GM21786 (cell line): ENCODE data around the gene MAGOH.
A peak's percentile ranks its signal among the peaks of the same experiment; 100 is the strongest.

ENCODE experiments used
- ATAC-seq: cut with Tn5 transposase; IDR thresholded peaks from one replicate; pipeline ENCODE4 v1.9.1; 2021; ENCODE audit not compliant: unreplicated experiment

The MAGOH gene

GRCh38 chr1:53271446-53272090, 33.2 kb upstream of the MAGOH start:
- no peak for ATAC-seq

GRCh38 chr1:53270873-53271272, 32.6 kb upstream of the MAGOH start:
- ATAC-seq = no peak

DNA sequence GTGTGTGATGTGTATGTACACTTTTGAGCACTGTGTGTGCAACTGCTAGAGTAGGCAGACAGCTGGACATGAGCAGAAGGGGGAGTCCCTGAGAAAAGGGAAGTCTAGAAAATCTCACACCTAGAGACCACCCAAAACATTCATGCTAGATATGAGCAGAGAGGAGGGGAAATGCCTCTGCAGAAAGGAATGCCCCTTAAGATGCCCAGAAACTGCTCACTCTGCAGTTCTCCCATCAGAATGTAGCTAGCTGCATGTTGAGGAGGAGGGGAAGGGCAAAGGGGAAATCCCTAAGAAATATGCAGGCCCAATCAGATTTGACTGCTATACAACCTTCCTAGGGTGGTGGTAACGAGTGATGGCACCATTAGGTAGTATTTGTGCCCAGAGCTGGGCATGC, 31.8 kb upstream of the MAGOH start:
- peak; percentile 52 for ATAC-seq

GRCh38 chr1:53267761-53268160, 29.4 kb upstream of the MAGOH start:
- no peak for ATAC-seq

DNA sequence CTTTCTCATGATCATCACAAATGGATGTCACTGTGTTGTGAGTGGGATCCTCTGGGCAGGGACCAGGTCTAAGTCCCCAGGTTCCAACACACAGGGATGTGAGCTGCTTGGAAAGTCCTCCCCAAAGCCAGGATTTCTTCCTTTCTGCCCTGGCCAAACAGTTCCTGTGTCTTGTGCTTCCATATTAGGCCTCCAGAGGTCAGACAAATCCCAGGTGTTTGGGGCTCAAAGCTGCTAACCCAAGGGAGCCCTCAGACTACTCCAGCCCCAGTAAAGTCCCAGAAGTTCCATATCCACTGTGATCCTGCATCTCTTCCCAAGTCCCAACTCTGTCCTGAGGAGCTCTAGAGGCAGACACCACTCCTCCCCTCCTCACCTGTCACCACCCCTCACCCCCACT, 27.7 kb upstream of the MAGOH start:
- ATAC-seq = no peak

GRCh38 chr1:53265581-53265980, 27.3 kb upstream of the MAGOH start:
- no peak for ATAC-seq

GRCh38 chr1:53264048-53264447, 25.7 kb upstream of the MAGOH start:
- no peak for ATAC-seq

- no peak for ATAC-seq
Observed at GRCh38 chr1:53262000-53262399, 23.7 kb upstream of the MAGOH start.

- no peak for ATAC-seq
Observed at GRCh38 chr1:53260631-53261247, 22.4 kb upstream of the MAGOH start.

- ATAC-seq = no peak
Observed at GRCh38 chr1:53259932-53260331, 21.6 kb upstream of the MAGOH start.

GRCh38 chr1:53258216-53258615, 19.9 kb upstream of the MAGOH start:
- no peak for ATAC-seq

DNA sequence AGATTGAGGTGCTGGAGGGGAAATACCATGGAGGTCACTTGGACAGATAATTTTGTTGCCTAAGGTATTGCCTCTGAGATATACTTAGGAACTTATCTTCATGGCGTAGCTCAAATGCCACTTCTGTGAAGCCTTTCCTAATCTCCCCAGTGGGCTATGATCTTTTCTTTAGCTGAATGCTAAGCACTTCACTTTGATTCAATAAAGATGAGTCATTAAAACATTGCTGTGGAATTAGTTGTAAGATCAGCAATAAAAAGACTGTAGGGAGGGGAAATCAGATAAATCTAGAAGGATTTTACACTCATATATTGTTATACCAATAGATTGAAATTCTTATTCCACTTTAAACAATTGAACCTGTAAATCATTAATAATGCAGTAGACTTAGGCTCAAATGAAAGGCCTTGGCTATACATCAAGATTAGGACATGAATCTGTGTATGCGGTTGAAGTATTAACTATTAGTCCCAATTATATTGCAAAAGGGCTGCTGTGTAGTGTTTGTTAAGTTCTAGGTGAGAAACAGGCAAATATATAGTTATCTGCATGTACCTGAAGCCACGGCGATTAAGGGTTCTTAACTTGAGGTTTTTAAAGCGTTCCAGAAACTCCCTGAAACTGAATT, 19.2 kb upstream of the MAGOH start:
- no peak for ATAC-seq

- ATAC-seq = no peak
Observed at GRCh38 chr1:53256511-53257453, 18.5 kb upstream of the MAGOH start.

DNA sequence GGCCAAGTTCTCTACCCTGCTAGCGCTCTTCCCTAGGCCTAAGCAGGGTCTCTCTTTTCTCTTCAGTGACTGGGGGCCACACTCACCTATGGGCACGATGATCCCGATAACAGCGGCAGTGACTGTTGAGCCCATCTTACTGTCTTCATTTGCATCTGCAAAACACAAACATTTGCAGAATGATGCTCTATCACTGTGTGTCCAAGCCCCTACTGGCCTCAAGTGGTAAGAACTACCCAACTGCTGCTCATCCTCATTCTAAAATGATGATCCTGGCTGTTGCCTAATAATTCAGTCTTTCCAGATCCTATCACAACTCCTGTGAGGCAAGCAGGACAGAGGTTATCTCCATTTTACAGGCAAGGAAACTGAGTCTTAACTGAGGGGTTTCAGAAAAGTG, 16.7 kb upstream of the MAGOH start:
- ATAC-seq = no peak

- no peak for ATAC-seq
Observed at GRCh38 chr1:53254011-53254640, 15.8 kb upstream of the MAGOH start.

- ATAC-seq = no peak
Observed at GRCh38 chr1:53250325-53250724, 12.0 kb upstream of the MAGOH start.

GRCh38 chr1:53249706-53250105, 11.4 kb upstream of the MAGOH start:
- ATAC-seq = no peak

DNA sequence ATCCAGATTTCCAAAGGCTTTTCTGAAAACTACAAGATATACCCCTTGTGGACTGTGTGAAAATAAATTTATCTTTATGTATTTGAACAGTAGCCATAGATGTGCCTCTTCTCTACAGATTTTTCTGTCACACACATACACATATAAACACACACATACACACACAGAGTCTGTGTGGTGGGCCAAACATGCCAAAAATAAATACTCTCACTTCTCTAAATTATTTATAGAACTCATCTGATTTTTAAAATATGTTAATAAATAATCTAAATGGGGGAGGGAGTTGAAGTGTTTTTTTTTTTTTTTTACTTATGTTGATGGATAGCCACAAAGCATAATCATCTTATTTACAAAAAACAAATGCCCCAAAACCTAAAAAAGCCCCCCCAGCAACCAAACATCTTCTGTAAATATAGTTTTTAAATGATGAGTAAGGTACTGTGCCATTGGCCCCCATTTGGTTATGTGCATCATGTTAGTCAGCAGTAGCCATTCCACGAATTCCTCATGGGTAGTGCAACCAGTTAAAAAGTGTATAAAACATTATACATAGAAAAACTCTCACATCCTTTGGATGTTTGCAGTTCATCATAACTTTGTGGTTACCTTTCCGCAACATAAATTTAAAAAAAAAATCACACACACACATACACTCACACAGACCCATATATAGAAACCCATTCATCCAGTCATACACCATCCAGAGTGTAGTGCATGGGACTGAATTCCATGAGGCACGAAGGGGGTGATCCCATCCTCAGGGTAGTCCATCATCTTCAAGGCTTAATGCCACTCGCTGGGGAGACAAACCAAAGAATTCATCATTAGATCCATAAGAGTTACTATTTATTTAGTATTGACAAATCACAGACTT, 8.2 kb upstream of the MAGOH start:
- ATAC-seq = no peak

DNA sequence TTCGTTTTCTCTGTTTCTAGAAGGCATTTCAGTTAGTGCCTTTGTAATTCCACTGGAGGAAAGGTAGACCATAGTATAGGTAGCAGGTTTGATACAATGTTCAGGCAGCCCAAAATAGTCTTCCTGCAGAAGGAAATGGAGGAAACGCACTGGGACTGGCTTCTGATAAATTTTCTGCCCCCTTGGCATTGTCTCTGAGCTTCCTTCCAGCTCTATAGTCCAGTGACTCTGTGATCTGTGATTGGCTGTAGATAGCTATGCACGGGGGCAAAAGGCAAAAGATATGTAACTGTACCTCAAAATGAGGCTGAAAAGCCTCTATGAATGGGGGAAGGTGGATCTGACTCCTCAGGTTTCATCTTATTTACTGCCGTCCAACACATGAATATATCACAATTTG, 5.8 kb upstream of the MAGOH start:
- ATAC-seq = no peak

- no peak for ATAC-seq
Observed at GRCh38 chr1:53242381-53242780, 4.1 kb upstream of the MAGOH start.
